Measurements from ENCODE around the gene DPY19L3.

DNA sequence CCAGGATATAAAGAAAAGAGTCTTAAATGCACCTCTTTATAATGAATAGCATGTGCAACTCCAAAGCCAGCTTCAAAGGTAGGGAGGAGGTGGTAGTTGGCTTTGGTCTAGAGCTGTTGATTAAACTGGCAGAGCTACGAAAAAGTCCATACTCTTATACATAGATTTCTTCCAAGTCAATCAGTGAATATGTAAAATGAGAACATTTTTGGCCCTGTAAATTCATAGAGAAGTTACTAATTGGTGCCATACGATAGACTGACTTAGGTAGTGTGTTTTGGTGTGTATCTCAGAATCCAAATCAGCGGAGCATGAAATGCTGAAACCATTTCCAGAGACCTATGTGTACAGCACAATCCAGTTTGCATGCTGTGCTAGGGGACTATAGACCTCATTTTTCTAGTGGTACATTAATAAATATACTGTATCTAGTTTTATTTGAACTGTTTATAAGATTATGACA, 17.1 kb upstream of the DPY19L3 start:
- TF ChIP-seq, protein P1, sequence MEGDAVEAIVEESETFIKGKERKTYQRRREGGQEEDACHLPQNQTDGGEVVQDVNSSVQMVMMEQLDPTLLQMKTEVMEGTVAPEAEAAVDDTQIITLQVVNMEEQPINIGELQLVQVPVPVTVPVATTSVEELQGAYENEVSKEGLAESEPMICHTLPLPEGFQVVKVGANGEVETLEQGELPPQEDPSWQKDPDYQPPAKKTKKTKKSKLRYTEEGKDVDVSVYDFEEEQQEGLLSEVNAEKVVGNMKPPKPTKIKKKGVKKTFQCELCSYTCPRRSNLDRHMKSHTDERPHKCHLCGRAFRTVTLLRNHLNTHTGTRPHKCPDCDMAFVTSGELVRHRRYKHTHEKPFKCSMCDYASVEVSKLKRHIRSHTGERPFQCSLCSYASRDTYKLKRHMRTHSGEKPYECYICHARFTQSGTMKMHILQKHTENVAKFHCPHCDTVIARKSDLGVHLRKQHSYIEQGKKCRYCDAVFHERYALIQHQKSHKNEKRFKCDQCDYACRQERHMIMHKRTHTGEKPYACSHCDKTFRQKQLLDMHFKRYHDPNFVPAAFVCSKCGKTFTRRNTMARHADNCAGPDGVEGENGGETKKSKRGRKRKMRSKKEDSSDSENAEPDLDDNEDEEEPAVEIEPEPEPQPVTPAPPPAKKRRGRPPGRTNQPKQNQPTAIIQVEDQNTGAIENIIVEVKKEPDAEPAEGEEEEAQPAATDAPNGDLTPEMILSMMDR (IDR thresholded peaks at IDR 0.05), result no peak
- TF ChIP-seq POLR2AphosphoS5 (IDR thresholded peaks at IDR 0.05; ENCODE audit: insufficient read depth in 1 of 2, low read depth in 1 of 2), result no peak

Data from vagina (tissue), 2 donors.